GM12892 (cell line): Measurements from ENCODE around the gene KIR2DL3. TPM values are rescaled to one million over a fixed set of nuclear protein-coding genes. Genes with fewer than 3 reads are reported as not detected.
"Not testable (repeated sequence)": the region's sequence is repeated elsewhere in the genome, so short reads cannot be mapped to it uniquely, and the experiment has no call there.

Source experiments
- DNase-seq: peaks from one replicate; pipeline ENCODE4 v3.0.0; 2011; ENCODE audit not compliant: insufficient read length
- FAIRE-seq: peaks from 2 replicates; lab custom pipeline; 2011; peaks lifted over from hg19 to GRCh38; lab: Jason Lieb, UNC
- POLR2A ChIP-seq: IDR thresholded peaks from 2 replicates; pipeline ENCODE4 v1.6.1; 2011; ENCODE audit warnings: low read depth, low read length, control low read depth
- POLR2AphosphoS5 ChIP-seq: IDR thresholded peaks from 2 replicates; pipeline ENCODE4 v1.6.1; 2011; ENCODE audit warnings: low read depth, low read length, control low read depth
- TAF1 ChIP-seq: IDR thresholded peaks from 2 replicates; pipeline ENCODE4 v1.6.1; 2011; ENCODE audit warnings: low read depth, mild to moderate bottlenecking, control low read depth, low read length, borderline replicate concordance
- polyA plus RNA-seq: library from polyadenylated mRNA; unstranded; fragments of >200 nt; gene quantifications from one replicate; pipeline ENCODE4 v1.2.1, GENCODE V29; 2012; ENCODE audit warnings: missing spikeins, inconsistent platforms; ENCODE audit not compliant: missing spikeins

Gene KIR2DL3
- not detected for polyA plus RNA-seq

GRCh38 chr19:54738306-54738705 is at the start of gene KIR2DL3:
KIR2DL3 (plus strand) TSS chr19:54738513; CDS start chr19:54738546, 33 bp downstream.
- FAIRE-seq, DNase-seq: not testable (repeated sequence)

DNA sequence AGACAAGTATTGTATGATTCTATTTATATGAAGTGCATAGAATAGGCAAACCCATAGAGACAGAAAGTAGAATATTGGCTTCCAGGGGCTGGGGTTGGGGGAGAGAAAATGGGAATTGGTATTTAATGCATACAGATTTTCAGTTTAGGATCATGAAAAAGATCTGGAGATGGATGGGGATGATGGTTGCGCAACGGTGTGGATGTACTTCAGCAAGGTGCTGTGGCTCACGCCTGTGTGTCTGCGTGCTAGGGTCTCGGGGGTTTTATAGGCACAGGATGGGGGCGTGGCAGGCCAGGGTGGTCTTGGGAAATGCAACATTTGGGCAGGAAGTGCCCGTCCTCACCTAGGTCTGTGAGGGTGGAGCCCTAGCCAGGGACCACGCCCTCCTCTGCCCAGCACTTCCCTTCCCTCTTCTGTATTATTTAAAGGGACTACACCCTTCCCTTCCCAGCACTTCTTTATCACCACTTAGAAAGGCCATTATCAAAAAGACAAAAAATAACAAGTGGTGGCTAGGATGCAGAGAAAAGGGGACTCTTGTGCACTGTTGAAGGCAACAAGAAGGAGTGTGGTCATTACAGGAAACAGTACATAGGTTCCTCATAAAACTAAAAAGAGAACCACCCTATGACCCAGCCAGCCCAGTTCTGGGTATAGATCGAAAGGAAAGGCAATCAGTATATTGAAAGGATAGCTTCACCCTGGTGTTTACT is 46.6 kb upstream of the KIR2DL3 start:
- DNase-seq, result no peak
- no peak for TF ChIP-seq TAF1
- TF ChIP-seq POLR2AphosphoS5, result no peak
- no peak for TF ChIP-seq POLR2A
- no peak for FAIRE-seq

DNA sequence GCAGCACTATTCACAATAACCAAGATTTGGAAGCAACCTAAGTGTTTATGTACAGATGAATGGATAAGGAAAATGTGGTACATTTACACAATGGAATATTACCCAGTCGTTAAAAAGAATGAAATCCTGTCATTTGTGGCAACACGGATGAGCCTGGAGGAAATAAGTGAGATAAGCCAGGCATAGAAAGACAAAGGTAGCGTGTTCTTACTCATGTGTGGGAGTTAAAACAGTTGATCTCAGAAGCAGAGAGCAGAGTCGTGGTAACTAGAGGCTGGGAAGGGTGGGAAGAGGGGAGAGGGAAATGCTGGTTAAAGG is 46.1 kb upstream of the KIR2DL3 start:
- FAIRE-seq (no peak), DNase-seq (no peak)
- TF ChIP-seq POLR2AphosphoS5 (no peak), TAF1 (no peak)

DNA sequence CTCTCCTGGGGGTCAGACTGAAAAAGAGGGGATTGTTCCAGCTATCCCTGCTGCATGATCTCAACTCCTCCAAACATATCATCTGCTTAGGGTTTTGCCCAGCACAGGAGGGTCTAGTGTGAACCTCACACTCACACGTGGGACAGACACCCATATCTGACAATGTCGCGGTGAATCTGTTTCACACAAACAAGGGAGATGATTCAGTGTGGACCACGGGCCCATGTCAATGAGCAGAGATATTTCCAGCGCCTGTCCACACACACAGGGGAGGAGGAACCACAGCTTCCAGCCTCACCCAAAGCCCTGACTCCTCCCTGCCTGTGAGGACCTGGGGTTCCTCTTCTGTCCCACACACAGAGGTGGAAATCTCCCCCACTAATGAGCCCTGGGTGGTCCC is 43.7 kb upstream of the KIR2DL3 start:
- DNase-seq, result no peak
- FAIRE-seq, result no peak
- TF ChIP-seq POLR2AphosphoS5, result no peak
- TF ChIP-seq POLR2A, result no peak
- TF ChIP-seq TAF1, result no peak

DNA sequence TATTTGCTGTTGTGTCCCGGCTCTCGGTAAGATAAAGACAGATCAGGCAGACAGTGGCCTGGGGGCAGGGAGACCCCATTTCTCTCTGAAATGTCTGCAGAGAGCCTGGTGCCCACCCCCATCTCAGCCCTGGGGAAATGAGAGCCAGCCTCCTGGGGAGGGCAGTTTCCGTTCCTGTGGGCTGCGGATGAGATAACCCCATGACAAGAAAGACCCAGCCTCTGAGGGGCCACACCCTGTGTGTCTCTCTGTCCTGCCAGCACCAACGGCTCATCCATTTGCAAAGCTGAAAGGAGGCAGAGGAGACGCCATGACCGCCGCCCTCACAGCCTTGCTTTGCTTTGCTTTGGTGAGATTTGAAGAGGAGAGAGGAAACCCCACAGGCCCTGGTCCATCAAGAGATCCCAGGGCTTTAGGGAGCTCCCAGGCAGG is 42.2 kb upstream of the KIR2DL3 start:
- no peak for DNase-seq
- TF ChIP-seq TAF1 (no peak), POLR2A (no peak), POLR2AphosphoS5 (no peak)
- no peak for FAIRE-seq

DNA sequence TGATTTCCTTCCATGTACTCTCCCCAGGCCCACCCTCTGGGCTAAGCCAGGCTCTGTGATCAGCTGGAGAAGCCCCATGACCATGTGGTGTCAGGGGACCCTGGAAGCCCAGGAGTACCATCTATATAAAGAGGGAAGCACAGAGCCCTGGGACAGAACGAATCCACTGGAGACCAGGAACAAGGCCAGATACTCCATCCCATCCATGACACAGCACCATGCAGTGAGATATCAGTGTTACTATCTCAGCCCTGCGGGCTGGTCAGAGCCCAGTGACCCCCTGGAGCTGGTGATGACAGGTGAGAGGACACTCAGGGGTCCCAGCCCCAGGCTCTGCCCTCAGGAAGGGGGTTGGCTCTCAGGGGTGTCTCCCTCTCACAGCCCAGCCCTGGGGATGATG is 41.5 kb upstream of the KIR2DL3 start:
- no peak for TF ChIP-seq POLR2AphosphoS5
- no peak for TF ChIP-seq POLR2A
- TF ChIP-seq TAF1, result no peak
- DNase-seq (no peak), FAIRE-seq (no peak)

DNA sequence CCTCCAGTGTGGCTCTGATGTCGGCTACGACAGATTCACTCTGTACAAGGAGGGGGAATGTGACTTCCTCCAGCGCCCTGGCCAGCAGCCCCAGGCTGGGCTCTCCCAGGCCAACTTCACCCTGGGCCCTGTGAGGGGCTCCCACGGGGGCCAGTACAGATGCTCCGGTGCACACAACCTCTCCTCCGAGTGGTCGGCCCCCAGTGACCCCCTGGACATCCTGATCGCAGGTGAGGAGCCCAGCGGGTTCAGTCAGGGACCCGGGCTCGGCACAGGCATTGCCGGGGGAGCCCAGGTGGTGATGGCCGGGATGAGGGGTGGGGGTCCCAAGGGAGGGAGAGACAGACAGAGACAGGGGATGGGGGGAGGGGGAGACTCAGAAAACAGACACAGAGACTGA is 40.6 kb upstream of the KIR2DL3 start:
- not testable (repeated sequence) for FAIRE-seq, DNase-seq

- TF ChIP-seq POLR2A (no peak), TAF1 (no peak), POLR2AphosphoS5 (no peak)
- DNase-seq (no peak), FAIRE-seq (no peak)
Observed at GRCh38 chr19:54704928-54705327, 33.4 kb upstream of the KIR2DL3 start.

- FAIRE-seq, result peak; percentile 72
- TF ChIP-seq POLR2A, result no peak
Observed at GRCh38 chr19:54707962-54708361, 30.4 kb upstream of the KIR2DL3 start.

DNA sequence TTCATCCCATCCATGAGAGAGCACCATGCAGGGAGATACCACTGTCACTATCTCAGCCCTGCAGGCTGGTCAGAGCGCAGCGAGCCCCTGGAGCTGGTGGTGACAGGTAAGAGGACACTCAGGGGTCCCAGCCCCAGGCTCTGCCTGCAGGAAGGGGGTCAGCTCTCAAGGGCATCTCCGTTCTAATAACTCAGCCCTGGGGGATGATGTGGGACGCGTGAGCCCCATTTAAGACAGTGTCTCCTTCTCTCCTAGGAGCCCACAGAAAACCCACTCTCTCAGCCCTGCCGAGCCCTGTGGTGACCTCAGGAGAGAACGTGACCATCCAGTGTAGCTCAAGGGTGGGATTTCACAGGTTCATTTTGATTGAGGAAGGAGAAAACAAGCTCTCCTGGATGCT is 29.5 kb upstream of the KIR2DL3 start:
- TF ChIP-seq TAF1 (no peak), POLR2AphosphoS5 (no peak), POLR2A (no peak)
- DNase-seq (no peak), FAIRE-seq (no peak)

More at GRCh38 chr19:54707962-54708361, 30.4 kb upstream of the KIR2DL3 start:
- DNase-seq, result no peak

DNA sequence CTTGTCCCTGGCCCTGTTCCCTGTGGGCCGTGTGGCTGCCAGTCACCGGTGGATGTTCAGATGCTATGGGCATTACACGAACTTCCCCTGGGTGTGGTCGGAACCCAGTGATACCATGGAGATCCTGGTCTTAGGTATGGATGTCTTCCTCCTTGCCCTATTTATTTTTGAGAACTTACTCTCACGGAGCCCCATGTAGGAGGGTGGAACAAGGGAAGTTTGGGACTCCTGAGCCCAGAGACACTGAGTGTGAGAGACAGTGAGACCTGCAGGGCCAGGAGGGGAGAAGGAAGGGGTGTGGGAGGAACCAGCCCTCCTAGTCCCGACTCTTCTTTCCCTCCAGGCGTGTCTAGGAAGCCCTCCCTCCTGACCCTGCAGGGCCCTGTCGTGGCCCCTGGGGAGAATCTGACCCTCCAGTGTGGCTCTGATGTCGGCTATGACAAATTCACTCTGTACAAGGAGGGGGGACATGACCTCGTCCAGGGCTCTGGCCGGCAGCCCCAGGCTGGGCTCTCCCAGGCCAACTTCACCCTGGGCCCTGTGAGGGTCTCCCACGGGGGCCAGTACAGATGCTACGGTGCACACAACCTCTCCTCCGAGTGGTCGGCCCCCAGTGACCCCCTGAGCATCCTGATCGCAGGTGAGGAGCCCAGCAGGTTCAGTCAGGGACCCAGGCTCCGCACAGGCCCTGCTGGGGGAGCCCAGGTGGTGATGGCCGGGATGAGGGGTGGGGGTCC is 28.9 kb upstream of the KIR2DL3 start:
- TF ChIP-seq TAF1, result no peak
- TF ChIP-seq POLR2AphosphoS5, result no peak
- no peak for TF ChIP-seq POLR2A
- DNase-seq (no peak), FAIRE-seq (no peak)

GRCh38 chr19:54709956-54710355 is 28.4 kb upstream of the KIR2DL3 start:
- DNase-seq, result not testable (repeated sequence)

DNA sequence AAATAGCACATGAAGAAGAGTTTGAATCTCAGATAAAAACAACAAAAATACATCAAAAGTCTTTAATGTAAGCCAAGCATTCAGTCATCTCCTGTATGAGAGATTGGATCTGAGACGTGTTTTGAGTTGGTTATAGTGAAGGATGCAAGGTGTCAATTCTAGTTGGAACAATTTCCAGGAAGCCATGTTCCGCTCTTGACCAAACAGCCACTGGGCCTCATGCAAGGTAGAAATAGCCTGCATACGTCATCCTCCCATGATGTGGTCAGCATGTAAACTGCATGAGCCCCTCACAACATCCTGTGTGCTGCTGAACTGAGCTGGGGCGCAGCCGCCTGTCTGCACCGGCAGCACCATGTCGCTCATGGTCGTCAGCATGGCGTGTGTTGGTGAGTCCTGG is 14.2 kb upstream of the KIR2DL3 start, which contains the start of gene KIR3DL3:
KIR3DL3 (plus strand) TSS at position 301 of the 400 bp plus-strand sequence; CDS start at position 356, 55 bp downstream.
- DNase-seq, result no peak
- TF ChIP-seq POLR2A (no peak), TAF1 (no peak), POLR2AphosphoS5 (no peak)
- FAIRE-seq, result no peak

More at GRCh38 chr19:54709956-54710355, 28.4 kb upstream of the KIR2DL3 start:
- peak; percentile 64 for FAIRE-seq
